NCI-H748 (cell line): ENCODE measurements around the gene AURKB.
"Not testable (repeated sequence)": the region's sequence is repeated elsewhere in the genome, so short reads cannot be mapped to it uniquely, and the experiment has no call there.

ENCODE experiments used
- DNase-seq: peaks from one replicate; lab custom pipeline; 2025; ENCODE audit not compliant: unreplicated experiment; lab: John Stamatoyannopoulos, UW

The AURKB gene

GRCh38 chr17:8225813-8226535 is 15.6 kb upstream of the AURKB start:
- DNase-seq = peak; percentile 82

DNA sequence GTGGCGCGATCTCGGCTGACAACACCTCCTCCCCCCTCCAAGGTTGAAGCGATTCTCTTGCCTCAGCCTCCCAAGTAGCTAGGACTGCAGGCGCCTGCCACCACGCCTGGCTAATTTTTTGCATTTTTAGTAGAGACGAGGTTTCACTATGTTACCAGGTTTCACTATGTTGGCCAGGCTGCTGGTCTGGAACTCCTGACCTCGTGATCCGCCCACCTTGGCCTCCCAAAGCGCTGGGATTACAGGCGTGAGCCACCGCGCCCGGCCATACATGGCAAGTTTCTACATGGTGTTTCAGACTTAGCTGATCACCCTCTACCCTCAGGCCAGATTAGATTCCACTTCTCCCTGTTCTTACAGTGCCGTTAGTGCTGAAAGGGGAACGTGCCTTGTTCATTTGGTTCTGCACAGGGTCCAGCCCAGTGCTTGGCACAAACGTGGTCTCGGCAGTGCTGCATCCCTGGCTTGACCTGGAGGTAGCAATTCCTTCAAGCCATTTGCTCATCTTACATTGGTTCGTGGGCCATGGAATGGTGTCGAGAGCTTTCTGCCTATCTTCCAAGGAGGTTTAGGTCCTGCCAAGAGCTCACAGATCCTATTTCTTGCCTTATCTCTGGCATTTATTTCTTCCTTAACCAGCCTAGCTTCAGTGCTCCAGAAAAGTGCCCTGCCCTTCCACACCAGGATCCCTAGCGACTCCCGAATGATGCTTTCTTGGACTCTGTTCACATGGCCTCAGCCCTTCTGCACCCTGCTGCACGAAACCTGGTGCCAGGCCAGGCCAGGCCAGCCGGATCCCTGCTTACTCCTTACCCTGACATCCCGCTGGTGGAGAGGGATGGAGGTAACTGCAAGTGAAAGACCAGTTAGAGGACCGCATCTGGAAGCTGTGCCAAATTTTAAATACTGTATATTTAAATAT is 14.8 kb upstream of the AURKB start:
- DNase-seq = no peak

DNA sequence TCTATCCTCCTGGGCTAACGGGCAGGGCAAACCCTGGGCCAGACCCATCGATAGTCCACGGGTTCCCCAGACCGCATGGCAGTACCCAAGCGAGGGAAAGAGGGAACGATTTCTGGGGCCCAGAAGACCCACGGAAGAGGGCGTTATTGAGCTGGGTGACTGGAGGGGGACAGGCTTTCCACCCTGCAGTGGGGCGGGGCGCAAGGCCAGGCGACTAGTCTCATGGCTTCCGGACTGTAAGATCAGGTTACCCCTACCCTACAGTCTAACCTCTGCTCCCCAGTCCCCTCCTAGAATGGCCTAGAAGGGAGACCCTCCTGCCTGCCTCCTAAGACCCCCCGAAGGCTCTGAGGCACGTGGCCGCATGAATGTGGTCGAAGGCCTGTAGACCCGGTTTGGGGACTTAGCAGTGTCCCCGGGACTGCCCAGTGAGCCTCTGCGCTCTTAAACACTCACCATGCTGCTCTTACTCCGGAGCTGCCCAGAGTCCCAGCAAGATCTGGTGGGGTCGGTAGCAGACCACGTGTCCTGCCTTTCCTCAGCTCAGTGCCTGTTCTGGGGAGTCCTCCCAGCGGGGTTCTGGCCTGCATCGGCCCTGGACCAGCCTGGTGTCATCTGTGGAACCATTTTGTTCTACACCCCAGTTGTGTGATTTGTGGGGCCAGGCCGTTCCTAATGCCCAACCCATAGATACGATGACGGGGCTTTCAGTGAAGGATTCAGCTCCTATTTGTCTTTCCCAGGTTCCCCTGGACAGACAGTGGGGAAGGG is 13.2 kb upstream of the AURKB start:
- peak; percentile 82 for DNase-seq

GRCh38 chr17:8222630-8223355 is 12.4 kb upstream of the AURKB start:
- peak; percentile 90 for DNase-seq

DNA sequence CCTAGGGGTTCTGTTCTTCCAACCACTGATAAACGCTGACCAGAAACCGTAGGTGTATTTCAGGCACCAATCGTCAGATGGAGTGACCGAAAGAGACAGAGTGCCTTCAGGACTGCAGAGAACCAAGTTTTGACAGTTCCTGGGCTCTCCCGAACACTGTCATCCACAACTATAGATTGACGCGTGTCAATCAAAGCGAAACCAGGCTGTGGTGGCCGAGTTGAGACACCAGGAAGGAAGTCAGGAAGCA is 11.9 kb upstream of the AURKB start:
- peak; percentile 94 for DNase-seq

DNA sequence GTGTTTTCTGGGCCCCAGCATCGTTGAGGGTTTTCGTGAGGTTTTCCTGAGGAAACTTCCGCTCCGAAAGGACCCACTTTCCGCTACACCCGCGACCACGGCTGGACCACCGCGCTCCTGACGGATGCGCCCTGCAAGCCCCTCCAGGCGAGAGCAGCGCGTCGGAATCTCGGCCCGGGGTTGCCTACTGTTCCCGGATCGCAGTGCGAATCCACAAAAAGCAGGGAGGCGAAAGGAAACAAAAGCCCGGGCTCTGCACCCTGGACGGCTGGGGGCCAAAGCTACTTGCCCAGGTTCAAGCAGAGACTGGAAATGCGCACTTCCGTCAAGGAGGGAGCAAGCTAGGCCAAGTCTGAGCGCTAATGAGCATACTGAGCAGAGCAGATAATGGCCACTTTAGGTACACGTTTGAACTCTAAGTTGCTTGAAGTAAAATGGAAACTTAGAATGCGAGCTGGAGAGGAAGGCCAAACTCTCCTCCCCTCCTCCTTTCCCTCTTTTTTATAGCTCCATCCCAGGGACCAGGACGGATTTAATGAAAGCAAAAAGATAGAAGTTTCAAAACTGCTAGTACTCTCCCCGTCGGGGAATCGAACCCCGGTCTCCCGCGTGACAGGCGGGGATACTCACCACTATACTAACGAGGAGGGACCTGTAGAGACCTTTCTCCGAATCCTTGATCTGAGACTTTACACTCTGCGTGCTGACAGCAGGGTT is 11.4 kb upstream of the AURKB start:
- DNase-seq = peak; percentile 94

GRCh38 chr17:8220783-8221662 is 10.6 kb upstream of the AURKB start:
- peak; percentile 95 for DNase-seq

DNA sequence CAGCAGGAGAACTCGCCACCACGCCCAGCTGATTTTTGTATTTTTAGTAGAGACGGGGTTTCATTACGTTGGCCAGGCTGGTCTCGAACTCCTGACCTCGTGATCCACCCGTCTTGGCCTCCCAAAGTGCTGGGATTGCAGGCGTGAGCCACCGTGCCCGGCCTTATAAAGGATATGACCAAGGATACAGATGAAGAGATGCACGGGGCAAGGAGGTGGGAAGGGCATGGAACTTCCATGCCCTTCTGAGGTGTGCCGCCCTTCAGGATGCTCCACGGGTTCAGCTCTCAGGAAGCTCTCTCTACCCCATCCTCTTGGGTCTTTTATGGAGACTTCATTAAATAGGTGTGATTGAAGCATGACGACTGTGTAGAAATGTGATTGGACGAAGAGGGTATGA is 3.6 kb upstream of the AURKB start:
- DNase-seq = not testable (repeated sequence)

DNA sequence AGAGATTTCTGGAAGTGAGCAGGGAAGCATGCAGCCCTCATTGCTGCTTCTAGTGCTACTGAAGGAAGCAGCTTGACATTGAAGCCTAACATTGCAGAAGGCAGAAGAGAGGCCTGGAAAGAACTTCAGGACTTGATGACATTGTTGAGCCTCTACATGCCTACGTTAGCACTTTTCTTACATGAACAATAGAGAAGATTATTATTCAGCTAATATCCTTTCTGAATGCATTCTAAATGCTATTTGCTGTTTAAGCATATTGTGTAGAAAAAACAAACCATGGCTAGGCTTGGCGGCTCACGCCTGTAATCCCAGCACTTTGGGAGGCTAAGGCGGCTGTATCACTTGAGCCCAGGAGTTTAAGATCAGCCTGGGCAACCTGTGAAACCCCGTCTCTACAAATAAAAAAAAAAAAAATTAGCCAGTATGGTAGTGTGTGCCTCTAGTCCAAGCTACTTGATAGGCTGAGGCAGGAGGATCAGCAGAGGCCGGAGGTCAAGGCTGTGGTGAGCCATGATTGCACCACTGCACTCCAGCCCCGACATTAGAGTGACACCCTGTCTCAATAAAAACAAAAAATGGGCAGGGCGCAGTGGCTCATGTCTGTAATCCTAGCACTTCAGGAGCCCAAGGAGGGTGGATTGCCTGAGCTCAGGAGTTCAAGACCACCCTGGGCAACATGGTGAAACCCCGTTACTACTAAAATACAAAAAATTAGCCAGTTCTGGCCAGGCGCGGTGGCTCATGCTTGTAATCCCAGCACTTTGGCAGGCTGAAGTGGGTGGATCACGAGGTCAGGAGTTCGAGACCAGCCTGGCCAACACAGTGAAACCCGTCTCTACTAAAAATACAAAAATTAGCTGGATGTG is 2.2 kb upstream of the AURKB start:
- DNase-seq = no peak

DNA sequence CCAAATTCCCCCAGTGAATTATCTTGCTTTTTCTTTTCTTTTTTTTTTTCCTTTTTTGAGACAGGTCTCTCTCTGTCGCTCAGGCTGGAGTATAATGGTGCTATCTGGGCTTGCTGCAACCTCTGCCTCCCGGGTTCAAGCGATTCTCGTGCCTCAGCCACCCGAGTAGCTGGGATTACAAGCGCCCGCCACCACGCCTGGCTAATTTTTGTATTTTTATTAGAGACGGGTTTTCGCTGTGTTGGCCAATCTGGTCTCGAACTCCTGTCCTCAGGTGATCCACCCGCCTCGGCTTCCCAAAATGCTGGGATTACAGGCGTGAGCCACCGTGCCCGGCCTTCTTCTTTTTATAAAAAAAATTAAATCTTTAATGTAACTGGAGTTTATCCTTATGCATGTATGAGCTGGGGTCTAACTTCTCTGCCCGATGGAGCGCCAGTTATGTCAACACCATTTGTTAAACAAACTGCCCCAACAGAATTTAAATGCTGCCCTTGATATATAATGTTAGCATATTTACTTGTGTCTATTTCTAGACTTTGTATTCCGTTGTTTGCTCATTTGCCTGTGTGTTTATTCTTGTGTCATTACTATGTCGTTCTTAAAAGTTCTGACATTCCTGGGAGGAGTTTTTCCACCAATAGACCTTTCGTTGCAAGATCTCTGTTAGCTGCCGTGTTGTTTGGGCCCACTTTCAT is 535 bp upstream of the AURKB start:
- peak; percentile 62 for DNase-seq

- DNase-seq = no peak
These were observed 3.8 kb downstream of the AURKB start for GRCh38 chr17:8206536-8206935.

DNA sequence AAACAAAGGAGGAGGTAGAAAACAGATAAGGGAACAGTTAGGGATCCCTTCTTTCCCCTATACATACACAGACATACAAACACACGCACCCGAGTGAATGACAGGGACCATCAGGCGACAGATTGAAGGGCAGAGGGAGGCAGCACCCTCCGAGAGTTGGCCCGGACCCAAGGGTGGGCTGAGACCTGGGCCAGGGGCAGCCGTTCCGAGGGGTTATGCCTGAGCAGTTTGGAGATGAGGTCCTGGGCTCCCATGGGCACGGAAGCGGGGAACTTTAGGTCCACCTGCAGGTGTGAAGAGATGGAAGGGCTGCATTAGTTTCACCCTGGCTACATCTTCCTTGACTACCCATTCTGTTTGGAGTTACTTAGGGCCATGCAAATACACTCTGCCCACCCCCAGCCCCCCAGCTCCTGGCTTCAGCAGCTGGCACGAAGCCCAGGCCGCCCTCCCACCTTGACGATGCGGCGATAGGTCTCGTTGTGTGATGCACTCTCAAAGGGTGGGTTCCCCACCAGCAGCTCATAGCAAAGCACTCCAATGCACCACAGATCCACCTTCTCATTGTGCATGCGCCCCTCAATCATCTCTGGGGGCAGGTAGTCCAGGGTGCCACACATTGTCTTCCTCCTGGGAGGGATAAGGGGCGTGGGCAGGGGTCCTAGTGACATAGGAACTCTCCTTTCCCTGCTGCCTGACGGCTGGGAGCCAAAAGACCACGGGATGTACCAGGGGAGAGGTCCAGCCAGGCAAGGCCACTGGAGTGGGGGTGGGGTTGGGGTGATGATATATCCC is 5.4 kb downstream of the AURKB start:
- no peak for DNase-seq

- peak; percentile 98 for DNase-seq
These were observed 18.1 kb downstream of the AURKB start for GRCh38 chr17:8192070-8192815.

GRCh38 chr17:8190506-8190905 is 19.9 kb downstream of the AURKB start:
- no peak for DNase-seq

- DNase-seq = peak; percentile 99
These were observed 20.5 kb downstream of the AURKB start, which contains the start of gene BORCS6 for GRCh38 chr17:8189711-8190477. BORCS6 (minus strand) TSS chr17:8190180; CDS start chr17:8190140, 40 bp downstream.
